ENCODE measurements around the gene PERM1. TPM values are rescaled to one million over a fixed set of nuclear protein-coding genes. Genes with fewer than 3 reads are reported as not detected.
"Not testable (repeated sequence)": the region's sequence is repeated elsewhere in the genome, so short reads cannot be mapped to it uniquely, and the experiment has no call there.

The PERM1 gene
- total RNA-seq, 1 experiment from 2014 or later: 1.5 TPM

DNA sequence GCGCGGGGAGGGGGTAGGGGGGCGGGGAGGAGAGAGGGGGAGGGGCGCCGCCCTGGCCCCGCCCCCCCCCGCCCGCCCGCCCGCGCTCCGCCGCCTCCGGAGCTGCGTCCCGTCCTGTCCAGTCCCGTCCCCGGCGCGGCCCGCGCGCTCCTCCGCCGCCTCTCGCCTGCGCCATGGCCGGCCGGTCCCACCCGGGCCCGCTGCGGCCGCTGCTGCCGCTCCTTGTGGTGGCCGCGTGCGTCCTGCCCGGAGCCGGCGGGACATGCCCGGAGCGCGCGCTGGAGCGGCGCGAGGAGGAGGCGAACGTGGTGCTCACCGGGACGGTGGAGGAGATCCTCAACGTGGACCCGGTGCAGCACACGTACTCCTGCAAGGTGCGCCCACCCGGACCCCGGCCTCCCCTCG lies 38.1 kb upstream of the PERM1 start, which contains the start of gene AGRN:
Gene AGRN, plus strand, starts transcription at position 121 of the 405 bp plus-strand sequence. Its CDS starts 53 bp downstream, at position 174.
- TF ChIP-seq SIN3A (IDR thresholded peaks at IDR 0.05; ENCODE audit: borderline replicate concordance, insufficient read depth, low read depth, low read length) (no peak), POLR2AphosphoS5 (IDR thresholded peaks at IDR 0.05; ENCODE audit: low read depth, low read length) (no peak), CTCF (IDR thresholded peaks at IDR 0.05) (no peak), TCF7L2 (IDR thresholded peaks at IDR 0.05; ENCODE audit: low read depth, low read length) (no peak)
- TF ChIP-seq, protein P1, sequence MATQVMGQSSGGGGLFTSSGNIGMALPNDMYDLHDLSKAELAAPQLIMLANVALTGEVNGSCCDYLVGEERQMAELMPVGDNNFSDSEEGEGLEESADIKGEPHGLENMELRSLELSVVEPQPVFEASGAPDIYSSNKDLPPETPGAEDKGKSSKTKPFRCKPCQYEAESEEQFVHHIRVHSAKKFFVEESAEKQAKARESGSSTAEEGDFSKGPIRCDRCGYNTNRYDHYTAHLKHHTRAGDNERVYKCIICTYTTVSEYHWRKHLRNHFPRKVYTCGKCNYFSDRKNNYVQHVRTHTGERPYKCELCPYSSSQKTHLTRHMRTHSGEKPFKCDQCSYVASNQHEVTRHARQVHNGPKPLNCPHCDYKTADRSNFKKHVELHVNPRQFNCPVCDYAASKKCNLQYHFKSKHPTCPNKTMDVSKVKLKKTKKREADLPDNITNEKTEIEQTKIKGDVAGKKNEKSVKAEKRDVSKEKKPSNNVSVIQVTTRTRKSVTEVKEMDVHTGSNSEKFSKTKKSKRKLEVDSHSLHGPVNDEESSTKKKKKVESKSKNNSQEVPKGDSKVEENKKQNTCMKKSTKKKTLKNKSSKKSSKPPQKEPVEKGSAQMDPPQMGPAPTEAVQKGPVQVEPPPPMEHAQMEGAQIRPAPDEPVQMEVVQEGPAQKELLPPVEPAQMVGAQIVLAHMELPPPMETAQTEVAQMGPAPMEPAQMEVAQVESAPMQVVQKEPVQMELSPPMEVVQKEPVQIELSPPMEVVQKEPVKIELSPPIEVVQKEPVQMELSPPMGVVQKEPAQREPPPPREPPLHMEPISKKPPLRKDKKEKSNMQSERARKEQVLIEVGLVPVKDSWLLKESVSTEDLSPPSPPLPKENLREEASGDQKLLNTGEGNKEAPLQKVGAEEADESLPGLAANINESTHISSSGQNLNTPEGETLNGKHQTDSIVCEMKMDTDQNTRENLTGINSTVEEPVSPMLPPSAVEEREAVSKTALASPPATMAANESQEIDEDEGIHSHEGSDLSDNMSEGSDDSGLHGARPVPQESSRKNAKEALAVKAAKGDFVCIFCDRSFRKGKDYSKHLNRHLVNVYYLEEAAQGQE (IDR thresholded peaks at IDR 0.05; ENCODE audit: insufficient read depth in 1 of 2, low read depth in 2 of 2, low read length in 1 of 2): no peak
- H3K36me3 ChIP-seq (ENCODE audit: control insufficient read depth, insufficient read depth, low read length): no peaks in the 10 kb centered on the region; the same call in 1 of the 2 replicates
- CTCF ChIA-PET: interaction anchor here (0.6 kb wide), 1 partner anchor 44 kb away, joined by 5 read pairs; no protein-coding TSS in a partner anchor
- H3K4me1 ChIP-seq (ENCODE audit: control insufficient read depth, insufficient read depth, low read length): peaks cover 43% of the 10 kb centered on the region
- BruUV-seq (replicated peaks): no TSS peak
- POLR2A ChIA-PET: interaction anchor here (0.6 kb wide), 1 partner anchor 18 kb away, joined by 7 read pairs; no protein-coding TSS in a partner anchor
- H3K27me3 ChIP-seq (ENCODE audit: control insufficient read depth, insufficient read depth, low read length): no peaks in the 10 kb centered on the region
- peak within 1 kb of the TSS; percentile 82 for H3K27ac ChIP-seq (ENCODE audit: low read length)
- in situ Hi-C loops (cut with HindIII; ENCODE audit: low pct_unique_long_range_greater_than_20kb, low sequenced_read_pairs): no loop called here
- ATAC-seq: peak; percentile 49
- H3K4me3 ChIP-seq (ENCODE audit: low read depth in 2 of 2, low read length in 2 of 2): peak within 1 kb of the TSS; percentile 60 to 70
- H3K9me3 ChIP-seq (ENCODE audit: control insufficient read depth, insufficient read depth, low read depth, low read length): no peaks in the 10 kb centered on the region
- intact Hi-C loops (cut with micrococcal nuclease; ENCODE audit: unreplicated experiment): loop anchor here (10.0 kb wide), 1 partner anchor 45 kb away; no protein-coding TSS in a partner anchor
- no peak for DNase-seq (ENCODE audit: low read depth, low spot score)

DNA sequence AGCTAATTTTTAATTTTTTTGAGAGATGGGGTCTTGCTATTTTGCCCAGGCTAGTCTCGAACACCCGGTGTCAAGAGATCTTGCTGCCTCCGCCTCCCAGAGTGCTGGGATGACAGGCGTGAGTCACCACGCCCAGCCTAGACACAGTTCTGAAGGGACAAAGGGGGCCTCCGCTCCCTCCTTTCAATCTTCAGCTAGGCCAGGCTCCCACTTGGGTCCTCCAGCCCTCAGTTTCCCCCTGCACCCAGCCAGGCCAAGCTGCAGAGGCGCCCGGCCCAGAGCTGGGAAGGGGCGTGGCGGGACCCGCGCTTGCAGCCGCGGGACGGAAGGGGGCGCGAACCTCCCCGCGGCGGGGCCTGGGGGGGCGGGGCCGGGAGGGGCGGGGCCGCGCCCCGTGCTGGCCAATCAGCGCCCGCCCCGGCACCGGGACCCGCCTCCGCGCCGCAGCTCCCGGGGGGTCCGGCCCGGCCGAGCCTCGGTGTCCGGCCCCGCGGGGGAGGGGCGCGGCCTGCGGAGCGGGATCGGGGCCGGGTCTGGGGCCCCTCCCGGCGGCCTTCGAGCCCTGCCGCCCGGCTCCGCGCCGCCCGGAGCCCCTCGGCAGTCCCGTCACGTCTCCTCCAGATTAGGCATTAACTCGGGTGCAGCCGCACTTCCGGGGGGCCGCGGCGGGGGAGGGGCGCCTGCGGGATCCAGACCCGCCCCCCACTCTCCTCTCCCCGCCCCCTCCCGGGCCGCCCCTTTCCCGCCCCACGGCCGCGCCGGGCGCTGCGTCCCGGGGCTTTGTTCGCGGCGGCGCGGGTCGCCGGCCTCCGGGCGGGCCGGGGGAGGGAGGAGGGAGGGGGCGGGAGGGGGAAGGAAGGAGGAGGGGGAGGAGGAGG lies 37.5 kb upstream of the PERM1 start:
- intact Hi-C loops (cut with micrococcal nuclease; ENCODE audit: unreplicated experiment): loop anchor here (10.0 kb wide), 1 partner anchor 45 kb away; no protein-coding TSS in a partner anchor

DNA sequence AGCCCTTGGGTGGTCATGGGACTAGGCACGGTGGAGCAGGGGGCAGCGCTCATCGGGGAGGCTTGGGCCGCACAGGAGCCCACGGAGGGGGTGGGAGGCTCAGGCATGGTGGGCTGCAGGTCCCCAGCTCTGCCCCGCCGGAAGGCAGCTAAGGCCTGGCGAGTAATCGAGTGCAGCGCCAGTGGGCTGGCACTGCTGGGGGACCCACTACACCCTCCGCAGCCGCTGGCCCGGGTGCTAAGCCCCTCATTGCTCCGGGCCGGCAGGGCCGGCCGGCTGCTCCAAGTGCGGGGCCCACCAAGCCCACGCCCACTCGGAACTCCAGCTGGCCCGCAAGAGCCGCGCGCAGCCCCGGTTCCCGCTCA lies 36.4 kb upstream of the PERM1 start:
- ChIA-PET POLR2A (interaction anchor here (0.6 kb wide), 1 partner anchor 62 kb away, joined by 6 read pairs; no protein-coding TSS in a partner anchor), CTCF (interaction anchor here (0.6 to 1.5 kb wide), 2 partner anchors 26 to 41 kb away, joined by 3 read pairs; no protein-coding TSS in a partner anchor)
- H3K27me3 ChIP-seq (ENCODE audit: control insufficient read depth, insufficient read depth, low read length); H3K4me3 ChIP-seq (ENCODE audit: low read depth in 2 of 2, low read length in 2 of 2); BruUV-seq (replicated peaks); H3K36me3 ChIP-seq (ENCODE audit: control insufficient read depth, insufficient read depth, low read length); DNase-seq (ENCODE audit: low read depth, low spot score); in situ Hi-C loops (cut with HindIII; ENCODE audit: low pct_unique_long_range_greater_than_20kb, low sequenced_read_pairs); H3K9me3 ChIP-seq (ENCODE audit: control insufficient read depth, insufficient read depth, low read depth, low read length); H3K27ac ChIP-seq (ENCODE audit: low read length); ATAC-seq: not testable (repeated sequence)
- intact Hi-C loops (cut with micrococcal nuclease; ENCODE audit: unreplicated experiment): loop anchor here (10.0 kb wide), 1 partner anchor 46 kb away; no protein-coding TSS in a partner anchor
- H3K4me1 ChIP-seq (ENCODE audit: control insufficient read depth, insufficient read depth, low read length): peaks cover 33% of the 10 kb centered on the region

More for the DNA sequence above, 37.5 kb upstream of the PERM1 start:
- DNase-seq (ENCODE audit: low read depth, low spot score): no peak
- in situ Hi-C loops (cut with HindIII; ENCODE audit: low pct_unique_long_range_greater_than_20kb, low sequenced_read_pairs): no loop called here
- no peaks in the 10 kb centered on the region for H3K27me3 ChIP-seq (ENCODE audit: control insufficient read depth, insufficient read depth, low read length)
- peak overlapping the region; percentile 22 to 26; a peak in 2 of 4 replicates for H3K4me3 ChIP-seq (ENCODE audit: low read depth in 2 of 2, low read length in 2 of 2)
- BruUV-seq (replicated peaks): no TSS peak
- no peaks in the 10 kb centered on the region; the same call in 1 of the 2 replicates for H3K36me3 ChIP-seq (ENCODE audit: control insufficient read depth, insufficient read depth, low read length)
- no peak for TF ChIP-seq TCF7L2 (IDR thresholded peaks at IDR 0.05; ENCODE audit: low read depth, low read length)
- peak; percentile 88 for TF ChIP-seq CTCF (IDR thresholded peaks at IDR 0.05)
- peaks cover 43% of the 10 kb centered on the region for H3K4me1 ChIP-seq (ENCODE audit: control insufficient read depth, insufficient read depth, low read length)
- POLR2A ChIA-PET: interaction anchor here (0.6 kb wide), 2 partner anchors 19 to 218 kb away, joined by 3 to 7 read pairs; no protein-coding TSS in a partner anchor
- H3K9me3 ChIP-seq (ENCODE audit: control insufficient read depth, insufficient read depth, low read depth, low read length): no peaks in the 10 kb centered on the region
- CTCF ChIA-PET: interaction anchor here (0.6 to 1.5 kb wide), 4 partner anchors 17 to 45 kb away, joined by 3 to 5 read pairs (median 4); no protein-coding TSS in a partner anchor
- H3K27ac ChIP-seq (ENCODE audit: low read length): no peak overlapping the region; the same call in 1 of the 2 replicates
- ATAC-seq: peak; percentile 82

All from Panc1 (cell line).